HG02870 (cell line): Measurements from ENCODE around the gene SLC35E2B.

ENCODE experiments used
- ATAC-seq: cut with Tn5 transposase; IDR thresholded peaks from one replicate; pipeline ENCODE4 v1.9.1; 2021; ENCODE audit warnings: mild to moderate bottlenecking, moderate library complexity; ENCODE audit not compliant: unreplicated experiment

Gene SLC35E2B

GRCh38 chr1:1615256-1616044 is 77.1 kb downstream of the SLC35E2B start, which contains the start of gene MIB2:
TSS of gene MIB2 (plus strand) at chr1:1615500. CDS start at chr1:1623453, 7,953 bp downstream.
- peak; percentile 87 for ATAC-seq

- no peak for ATAC-seq
Measured at GRCh38 chr1:1614954-1615255, 77.7 kb downstream of the SLC35E2B start.

DNA sequence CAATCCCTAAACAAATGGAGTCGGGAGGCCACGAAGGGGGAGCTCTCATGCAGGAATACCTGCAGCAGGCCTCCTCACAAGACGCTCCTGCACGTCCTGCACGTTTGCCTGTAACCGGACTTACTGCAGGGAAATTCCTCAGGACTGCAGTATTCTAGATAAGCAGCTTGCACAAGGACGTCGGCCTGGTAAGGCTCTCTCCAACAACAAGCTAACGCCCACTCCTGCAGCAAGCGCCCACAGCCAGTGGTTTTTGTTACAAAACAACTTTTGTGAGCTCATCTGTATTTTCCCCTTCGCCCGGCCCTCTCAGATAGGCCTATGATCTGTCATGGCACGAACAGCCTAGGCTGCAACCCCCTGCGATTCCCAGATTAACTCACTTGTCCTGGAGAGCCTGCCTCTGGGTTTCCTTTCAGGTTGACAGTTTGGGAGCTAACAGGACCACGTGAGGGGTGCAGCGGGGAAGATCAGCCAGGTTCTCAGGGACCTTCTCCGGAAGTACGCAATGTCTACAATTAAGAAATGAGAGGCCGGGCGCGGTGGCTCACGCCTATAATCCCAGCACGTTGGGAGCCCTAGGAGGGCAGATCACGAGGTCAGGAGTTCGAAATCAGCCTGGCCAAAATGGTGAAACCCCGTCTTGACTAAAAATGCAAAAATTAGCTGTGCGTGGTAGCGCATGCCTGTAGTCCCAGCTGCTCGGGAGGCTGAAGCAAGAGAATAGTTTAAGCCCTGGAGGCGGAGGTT is 78.2 kb downstream of the SLC35E2B start:
- ATAC-seq = no peak

DNA sequence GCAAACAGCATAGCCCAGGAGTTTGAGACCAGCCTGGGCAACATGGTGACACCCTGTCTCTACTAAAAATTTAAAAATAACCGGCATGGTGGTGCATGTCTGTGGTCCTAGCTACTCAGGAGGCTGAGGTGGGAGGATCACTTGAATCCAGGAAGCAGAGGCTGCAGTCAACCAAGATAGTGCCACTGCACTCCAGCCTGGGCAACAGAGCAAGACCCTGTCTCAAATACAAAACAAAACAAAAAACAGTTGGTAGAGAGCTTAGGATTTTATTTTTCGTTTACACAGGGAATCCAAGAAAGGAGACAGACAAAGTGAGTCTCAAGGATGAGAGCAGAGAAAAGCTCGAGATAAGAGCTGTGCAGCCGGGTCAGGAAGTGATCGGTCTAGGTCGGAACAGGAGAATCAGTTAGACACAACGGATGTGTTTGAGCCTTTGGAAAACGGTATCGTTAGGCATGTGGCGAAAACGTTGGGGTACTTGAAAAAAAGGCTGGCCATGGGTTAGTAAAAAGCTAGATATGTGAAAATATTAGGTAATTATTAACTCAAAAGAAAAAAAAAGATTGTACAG is 79.0 kb downstream of the SLC35E2B start:
- no peak for ATAC-seq

- ATAC-seq = no peak
Measured at GRCh38 chr1:1612104-1612400, 80.5 kb downstream of the SLC35E2B start.

GRCh38 chr1:1610796-1611195 is 81.8 kb downstream of the SLC35E2B start:
- no peak for ATAC-seq

DNA sequence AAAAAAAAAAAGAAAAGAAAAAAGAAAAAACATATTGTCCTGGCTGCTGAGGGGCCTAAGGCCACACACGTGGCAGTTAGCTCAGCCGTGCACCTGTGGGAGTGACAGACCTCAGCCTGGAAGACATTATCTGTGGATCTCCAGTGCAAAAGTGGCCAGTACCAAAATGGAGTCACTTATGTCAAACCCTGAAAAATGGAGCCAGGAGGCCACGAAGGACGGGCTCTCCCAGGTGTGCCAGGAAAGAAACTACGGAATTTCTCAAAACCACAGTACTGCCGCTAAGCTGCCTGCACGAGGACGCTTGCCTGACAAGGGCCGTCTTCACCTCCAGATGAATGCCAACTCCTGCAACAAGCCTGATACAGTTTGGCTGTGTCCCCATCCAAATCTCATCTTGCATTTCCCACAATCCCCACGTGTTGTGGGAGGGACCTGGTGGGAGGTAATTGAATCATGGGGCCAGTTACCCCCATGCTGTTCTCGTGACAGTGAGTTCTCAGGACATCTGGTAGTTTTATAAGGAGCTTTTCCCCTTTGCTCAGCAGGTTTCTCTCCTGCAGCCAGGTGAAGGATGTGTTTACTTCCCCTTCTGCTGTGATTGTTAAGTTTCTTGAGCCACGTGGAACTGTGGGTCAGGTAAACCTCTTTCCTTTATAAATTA is 82.6 kb downstream of the SLC35E2B start:
- no peak for ATAC-seq
